HG03060 (cell line): ENCODE measurements around the gene DCAF5.
"Not testable (repeated sequence)": the region's sequence is repeated elsewhere in the genome, so short reads cannot be mapped to it uniquely, and the experiment has no call there.

Experiments used
- ATAC-seq: cut with Tn5 transposase; IDR thresholded peaks from one replicate; pipeline ENCODE4 v1.9.1; 2021; ENCODE audit warnings: low read depth, moderate number of reproducible peaks; ENCODE audit not compliant: unreplicated experiment

DCAF5 gene

DNA sequence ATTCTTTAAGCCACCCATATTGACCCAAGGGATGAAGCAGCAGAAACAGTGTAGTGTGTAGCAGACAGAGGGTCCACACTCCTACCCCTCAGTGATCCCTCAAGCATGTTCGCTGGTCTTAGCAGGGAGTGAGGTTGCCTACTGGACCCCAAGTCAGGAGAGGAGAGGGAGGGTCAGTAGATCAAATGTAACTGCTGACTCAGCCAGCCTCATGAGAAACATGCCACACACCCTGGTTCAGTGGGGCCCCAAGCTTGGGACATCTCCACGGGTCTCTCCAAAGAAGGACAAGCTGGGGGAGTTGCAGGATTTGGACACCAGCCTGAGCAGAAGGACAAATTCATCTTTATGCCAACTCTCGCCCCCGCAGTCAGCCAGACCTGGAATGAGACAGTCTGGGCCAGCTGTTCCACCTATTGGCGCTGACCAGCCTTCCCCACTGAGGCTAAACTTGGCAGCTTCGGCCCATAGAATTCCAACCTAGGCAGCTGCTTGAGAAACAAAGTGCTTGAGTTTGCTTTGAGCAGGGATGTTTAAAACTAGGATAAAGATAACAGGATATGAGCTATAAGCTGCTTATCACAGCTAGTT, 107.9 kb downstream of the DCAF5 start:
- ATAC-seq, result no peak

DNA sequence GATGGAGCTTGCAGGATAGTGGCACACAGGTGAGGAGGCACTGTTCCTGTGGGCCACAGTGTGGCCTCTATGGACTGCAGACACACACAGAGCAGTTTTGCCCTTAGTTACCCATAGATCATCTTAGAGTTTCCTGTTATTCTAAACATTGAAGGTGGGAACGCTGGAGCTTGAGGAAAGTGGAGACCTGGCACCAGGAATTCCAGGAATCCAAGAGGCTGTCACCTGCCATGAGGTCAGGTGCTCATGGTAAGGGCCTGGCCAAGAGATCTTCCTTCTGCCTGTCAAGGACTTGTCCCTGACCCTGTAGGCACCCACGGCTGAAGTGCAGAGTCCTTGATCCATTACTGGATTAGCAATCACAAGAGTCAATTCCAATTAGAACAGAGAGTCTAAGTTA, 108.6 kb downstream of the DCAF5 start:
- ATAC-seq, result no peak

DNA sequence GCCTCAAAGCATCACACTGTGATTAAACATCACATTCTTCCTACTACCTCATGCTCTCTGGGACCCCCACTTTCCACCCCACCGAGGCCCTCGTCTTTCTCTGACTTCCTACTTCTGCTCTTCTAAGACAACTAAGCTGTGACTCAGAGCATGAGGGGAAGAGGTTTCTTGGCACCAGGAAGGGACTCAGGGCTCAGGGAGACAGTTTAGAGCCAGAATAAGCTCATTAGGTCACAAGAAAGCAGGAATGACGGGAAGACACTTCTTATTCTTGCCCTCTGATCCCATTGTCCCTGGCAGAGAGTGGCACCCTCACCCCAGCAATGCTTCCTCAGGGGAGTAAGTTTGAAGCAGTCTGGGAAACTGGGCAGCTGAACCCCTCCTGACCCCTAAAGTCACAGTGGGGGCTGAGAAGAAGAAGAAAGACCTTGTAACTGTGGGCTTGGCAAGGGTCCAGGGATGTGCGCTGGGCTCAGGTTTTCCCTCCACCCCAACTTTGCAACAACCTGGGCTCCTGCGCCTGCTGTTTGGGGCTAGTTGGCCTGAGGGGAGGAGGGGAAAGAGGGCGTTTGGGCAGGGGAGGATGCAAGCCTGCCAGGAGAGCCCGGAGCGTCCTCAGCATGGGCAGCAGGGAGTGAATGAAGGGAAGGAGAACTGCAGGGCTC, 109.2 kb downstream of the DCAF5 start:
- ATAC-seq, result no peak

DNA sequence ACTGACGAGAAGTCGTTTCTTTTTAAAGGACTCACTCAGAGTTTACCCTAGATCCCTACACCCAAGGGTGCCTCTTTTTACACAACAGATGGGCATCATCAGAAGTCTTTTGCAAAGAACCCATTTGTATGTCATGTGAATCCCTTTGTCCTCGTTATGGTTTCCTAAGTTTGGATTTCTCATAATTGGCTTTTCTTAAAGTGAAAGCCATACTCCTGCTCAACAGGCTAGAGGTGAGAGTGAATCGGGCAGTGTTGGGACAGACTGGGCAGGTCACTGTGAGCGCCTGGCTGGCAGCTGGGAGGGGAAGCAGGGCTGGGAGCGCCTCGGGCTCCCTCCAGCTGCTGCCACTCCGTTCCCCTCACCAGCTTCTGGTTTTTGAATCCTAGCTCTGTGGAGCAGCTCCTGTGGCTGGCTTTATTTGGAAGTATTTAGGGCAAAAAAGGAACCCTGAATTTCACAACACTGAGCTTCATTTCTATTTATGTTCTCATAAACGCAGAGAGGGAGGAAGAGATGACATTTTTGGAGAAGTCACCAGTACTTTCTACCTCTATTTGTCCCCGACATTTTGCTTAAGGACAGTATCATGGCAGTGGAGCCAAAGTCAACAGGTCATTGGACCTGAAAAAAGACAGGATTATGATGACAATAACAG, 110.0 kb downstream of the DCAF5 start:
- ATAC-seq, result no peak

DNA sequence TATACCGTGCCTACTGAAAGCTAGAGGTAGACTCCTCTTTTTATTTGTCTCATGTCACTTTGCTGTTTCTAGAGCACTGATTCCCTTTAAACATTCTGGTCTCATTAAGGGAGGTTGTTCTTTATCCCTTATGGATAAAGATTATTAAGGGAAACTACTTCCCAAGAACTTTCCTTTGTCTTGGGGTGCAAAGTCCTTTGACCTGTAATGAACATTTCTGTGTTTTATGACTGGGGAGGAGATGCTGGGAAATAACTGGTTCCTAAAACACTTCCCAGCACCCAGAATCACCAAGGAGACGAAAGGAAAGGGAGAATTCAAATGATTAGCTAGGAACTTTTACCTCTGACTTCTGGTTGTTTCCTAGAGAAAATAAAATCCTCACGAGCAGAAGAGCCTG, 110.6 kb downstream of the DCAF5 start:
- ATAC-seq, result no peak

DNA sequence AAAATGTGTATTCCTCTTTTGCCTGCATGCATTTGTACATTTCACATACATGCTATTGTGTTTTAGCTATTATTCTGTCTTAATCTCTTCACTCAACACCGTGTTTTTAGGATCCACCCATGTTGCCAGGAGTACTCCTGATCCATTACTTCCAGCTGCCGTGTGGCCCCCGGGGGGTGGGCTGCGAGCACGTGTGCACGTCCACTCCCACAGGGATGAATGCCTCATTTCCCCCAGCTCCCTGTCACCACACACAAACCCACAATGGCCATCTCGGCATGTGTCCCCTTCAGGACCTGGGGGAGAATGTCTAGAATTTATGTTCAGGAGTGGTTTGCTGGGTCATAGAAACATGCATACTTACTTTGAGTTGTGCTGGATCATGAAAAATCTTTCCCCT, 111.1 kb downstream of the DCAF5 start:
- no peak for ATAC-seq

DNA sequence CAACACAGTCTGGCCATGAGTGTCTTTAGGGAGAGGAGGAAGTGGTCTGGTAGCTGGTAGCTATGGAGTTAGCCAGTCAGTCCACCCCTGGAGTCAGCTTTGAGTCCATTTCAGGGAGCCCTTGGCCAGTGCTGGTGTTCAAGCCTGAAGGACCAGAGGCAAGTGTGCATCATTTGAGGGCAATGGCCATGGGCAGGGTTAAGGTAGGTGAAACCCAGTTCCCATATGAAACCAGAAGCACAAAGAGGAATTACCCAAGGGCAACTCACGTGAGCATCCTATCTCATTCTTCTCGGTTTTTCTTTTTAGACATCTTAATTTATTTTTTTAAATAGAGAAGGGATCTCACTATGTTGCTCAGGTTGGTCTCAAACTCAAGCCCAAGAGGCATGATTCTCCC, 112.6 kb downstream of the DCAF5 start:
- no peak for ATAC-seq

DNA sequence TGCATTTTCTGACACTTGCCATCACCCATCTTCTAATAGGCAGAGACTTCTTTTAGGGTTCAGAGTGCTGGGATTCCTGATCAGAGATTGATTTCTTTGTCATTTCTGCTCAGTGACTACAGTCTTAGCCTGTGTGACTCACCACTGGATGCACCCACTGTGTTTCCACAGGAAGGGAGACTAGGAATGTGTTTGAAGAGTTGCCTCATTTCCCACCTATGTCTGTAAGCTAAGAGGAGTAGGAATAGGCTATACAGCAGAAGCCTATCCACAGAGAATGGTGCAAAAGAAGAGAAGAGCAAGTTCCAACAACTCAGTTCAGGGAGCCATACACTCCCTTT, 113.7 kb downstream of the DCAF5 start:
- ATAC-seq, result no peak

DNA sequence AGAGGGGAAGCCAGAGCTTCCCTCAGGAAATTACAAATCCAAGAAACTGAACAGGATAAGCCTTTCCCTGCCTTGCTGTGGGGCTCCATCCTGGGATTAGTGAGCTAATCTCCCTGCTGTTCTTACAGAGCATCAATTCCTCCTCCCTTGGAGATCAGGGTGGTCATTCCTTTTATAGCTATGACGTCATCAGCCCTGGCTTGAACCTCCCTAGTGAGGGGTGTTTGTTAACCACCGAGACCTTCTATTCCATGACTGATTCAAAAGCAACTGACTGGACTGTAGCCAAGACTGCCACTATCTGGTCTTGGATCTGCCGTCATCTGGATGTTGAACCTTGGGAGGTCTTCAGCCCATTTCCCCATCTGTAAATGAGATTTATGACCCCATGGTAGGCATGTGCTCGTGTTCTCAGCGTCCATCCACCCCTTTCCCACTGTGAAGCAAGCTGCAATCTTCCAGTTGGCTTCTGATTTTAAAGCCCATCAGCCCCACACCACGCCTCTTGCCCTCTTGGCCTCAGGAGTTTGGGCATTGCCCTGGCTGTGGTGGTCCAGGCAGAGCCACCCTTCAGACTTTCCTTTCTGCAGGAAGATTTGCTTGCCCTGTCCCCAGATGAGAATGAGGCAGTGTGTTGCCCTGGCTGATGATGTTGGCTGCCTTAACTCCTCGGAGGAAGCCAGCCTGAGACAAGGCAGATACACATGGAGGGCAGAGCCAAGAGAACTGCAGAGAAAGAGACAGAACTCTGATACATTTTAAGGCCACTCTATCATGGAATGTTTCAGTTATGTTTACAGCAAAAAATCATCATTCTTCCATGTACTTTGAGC, 114.2 kb downstream of the DCAF5 start:
- ATAC-seq, result no peak

DNA sequence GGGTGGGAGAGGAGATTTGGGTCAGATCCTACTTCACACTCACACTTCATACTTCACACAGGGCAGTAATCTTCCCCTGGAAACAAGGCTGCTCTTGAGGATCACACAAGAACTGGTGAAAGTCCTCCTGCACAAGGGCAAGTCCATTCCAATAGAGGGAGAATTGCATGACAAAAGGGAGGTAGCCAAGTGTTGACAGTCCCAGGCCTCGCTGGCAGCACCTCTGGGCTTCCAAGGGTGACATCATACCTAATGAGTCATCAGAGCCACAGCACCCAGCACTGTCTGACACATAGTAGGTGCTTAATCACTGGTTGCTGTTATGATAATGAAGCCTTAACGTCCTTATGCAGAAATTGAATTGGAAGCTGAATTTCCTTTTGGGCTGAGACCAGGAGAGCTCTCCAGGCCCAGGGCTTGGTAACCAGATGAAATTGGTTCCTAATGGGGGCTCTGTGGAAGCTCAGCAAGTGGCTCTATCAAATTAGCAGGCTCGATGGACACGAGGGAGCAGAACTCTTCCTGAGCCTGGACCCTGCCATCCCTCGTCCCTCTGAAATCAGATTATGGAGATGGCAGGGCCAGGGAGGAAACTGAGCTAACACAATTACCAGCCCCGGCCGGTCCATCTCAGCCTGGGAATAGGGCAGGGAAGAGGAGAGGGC, 115.0 kb downstream of the DCAF5 start:
- ATAC-seq, result no peak

DNA sequence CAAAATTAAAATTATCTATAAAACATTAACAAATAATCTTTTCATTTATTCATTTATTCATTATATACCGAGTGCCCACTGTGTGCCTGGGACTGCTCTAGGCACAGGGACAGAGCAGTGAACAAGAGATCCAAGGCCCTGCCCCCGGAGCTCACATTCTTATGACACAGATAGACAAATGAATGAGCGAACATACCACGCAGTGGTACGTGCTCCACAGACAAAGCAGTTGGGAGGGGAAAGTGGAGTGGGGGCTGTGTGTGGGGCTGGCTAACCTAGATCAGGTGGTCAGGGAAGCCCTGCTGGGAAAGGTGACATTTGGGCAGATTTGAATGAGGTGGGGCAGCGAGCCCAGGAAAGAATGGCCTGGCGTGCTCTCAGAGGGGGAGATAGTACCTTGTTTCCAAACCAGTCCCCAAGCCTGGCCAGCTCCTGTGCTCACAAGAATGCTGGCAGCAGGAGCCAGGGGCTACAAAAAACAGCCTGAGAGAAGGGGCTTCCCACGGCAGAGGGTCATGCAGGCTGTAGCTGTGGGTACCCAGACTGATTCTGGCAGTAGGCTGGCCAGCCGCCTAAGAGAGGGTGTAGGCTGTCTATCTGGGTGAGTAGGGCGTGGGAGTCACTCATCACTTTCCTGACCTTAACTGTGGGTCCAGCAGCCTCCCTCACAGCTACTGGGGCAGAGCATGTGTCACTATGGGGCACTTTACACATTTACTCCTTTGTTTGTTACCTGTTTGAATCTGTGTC, 116.0 kb downstream of the DCAF5 start:
- ATAC-seq, result no peak

DNA sequence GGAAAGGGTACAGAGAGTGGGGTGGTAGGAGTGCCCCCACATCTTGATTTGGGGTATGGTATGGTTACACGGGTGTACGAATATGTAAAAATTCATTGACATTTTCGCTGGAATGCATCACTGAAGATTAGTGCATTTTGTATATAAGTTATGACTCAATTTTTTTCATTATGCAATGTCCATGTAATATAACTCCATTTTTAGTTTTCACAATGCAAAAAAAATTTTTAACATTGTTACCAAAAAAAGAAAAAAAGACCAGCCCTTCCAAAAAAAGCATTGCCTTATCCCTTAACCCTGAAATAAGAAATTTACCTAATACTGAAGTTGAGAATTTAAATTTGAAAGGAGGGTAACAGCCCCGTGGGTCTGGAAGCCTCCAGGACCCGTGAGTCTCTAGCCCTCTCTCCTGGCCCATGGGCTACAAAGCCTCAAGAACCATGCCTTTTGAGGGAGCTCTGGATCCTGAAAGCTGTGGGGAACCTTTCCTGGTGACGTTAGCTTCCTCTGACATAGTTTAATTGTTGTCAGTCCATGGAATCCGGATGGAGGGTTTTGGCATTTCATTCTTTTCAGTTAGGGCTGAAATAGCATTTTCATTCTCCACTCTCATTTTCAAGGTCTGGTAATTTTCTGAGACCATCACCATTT, 118.2 kb downstream of the DCAF5 start:
- ATAC-seq, result no peak

DNA sequence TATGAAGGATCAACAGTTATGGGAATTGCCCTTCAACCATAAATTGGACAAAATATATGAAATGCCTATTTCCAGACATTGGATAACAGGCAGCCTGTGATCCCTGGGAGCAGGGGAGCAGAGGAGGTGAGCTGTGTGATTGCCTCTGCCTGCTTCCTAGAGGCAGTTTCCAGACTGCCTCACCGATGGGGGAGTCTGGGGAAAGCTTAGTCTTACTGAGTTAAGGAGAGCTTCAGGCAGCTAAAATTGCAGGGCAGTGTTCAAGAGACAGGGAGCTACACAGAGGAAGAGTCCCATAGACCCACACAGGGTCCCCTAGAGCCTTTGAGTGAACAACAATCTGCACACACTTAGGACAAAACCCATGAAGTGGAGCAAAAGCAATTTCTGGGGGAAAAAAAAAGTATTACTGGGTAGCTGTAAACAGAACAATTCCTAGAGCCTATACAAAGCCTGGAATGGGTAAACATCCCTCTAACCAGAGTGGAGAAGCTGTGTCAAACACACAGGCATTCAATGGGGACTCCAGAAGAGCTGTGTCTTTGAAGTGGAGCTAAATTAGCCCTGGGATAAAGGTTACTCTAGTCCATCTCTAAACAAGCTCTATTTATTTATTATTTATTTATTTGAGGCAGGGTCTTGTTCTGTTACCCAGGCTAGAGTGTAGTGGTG, 125.5 kb downstream of the DCAF5 start:
- no peak for ATAC-seq

DNA sequence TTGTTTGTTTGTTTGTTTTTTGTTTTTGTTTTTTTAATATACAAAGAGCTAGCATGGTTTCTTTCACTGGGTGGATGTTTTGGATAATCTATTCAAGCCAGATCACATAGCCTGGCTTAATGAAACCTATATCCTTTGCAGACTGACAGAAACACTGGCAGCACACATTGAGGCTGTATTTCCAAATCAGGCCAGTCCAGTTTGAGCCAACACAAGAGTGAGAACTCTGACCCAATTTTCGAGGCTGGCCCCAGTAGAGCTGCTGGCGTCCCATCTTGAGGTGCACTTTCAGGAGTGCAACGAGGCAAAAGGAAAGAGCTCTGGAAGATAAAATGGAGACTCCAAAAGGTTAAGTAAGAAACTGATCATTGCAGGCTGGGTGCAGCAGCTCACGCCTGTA, 129.9 kb downstream of the DCAF5 start:
- ATAC-seq, result no peak

DNA sequence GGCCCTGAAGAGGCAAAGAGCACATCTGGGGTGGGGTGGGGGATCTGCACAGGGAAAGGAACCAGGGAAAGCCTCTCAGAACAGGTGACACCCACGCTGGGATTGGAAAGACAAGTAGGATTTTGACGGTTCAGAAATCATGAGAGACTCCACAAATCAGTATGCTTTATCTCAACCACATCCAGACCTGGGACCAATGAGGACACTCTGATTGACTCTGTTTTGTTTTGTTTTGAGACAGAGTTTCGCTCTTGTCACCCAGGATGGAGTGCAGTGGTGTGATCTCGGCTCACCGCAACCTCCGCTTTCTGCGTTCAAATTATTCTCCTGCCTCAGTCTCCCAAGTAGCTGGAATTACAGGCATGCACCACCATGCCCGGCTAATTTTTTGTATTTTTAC, 130.8 kb downstream of the DCAF5 start:
- not testable (repeated sequence) for ATAC-seq

DNA sequence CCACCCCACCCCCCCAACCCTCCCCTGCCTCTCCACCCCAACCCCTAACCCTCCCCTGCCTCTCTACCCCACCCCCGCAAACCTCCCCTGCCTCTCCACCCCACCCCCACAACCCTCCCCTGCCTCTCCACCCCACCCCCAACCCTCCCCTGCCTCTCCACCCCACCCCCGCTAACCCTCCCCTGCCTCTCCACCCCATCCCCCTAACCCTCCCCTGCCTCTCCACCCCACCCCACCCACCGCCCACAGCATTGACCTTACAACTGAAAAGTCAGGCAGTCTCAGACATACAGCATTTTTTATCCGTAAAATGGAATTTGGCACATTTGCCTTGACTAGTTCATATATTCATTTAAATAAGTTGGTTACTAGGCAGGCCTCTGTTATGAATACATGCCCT, 135.2 kb downstream of the DCAF5 start:
- no peak for ATAC-seq

DNA sequence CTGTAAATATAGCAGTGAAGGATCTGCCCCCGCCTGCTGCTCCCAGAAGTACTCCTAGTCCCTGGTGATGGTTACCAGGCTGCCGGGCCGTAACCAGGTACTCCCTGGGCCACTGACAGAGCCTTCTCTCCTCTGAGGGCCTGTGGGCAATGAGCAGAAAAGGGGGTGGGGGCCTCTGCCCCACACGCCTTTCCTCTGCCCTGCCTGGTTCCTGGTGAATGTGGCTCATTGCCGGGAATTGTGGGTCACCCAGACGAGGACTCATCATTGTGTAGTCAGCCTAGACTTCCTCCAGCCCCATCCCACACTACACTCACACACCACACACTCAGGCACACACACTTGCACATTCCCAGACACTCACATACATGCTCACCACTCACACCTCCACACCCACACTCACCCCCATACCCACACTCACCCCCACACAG, 138.1 kb downstream of the DCAF5 start:
- ATAC-seq, result no peak

DNA sequence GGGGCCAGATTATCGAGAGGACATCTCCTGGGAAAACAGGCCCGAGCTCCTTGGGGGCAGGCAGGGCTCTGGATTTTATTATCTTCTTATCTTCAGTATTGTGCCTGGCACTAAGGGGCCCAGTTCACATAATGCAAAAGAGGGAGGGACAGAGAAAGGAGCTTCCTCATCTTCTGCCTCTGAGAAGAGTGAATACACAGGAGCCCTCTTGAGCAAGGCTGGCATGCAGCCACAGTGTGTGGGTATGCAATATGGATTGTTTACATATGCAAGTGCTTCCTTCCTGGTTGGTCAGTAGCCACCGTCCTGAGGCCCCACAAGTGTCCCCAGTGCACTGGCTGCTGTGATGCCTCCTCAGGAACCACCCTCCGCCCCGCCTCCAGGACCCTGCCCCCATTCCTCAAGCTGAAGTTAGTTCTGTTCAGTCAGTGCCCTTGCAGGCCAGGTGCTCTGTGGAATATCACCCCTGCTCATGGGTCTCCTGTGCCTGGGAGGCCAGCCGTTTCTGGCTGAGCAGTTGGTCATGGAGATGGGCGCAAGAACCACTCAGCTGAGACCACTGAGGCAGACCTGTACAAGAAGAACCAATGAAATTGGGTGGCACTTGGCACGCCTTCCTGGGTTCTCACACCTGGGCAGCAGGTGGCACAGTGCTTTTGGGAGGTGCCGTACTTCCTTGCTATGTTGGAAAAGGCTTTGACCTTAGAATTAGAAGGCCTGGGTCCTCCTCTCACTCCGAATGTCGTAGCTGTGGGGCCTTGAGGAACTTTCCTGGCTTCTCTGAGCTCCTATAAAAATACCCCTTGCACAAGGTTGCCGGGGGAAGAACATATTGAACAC, 138.8 kb downstream of the DCAF5 start:
- ATAC-seq, result no peak
